Left ventricle myocardium inferior (tissue), 1 donor: ENCODE measurements around the gene PLS1. TPM values are rescaled to one million over a fixed set of nuclear protein-coding genes. Genes with fewer than 3 reads are reported as not detected.

Source experiments
- DNase-seq: peaks from one replicate; pipeline ENCODE4 v3.0.0-alpha.2; 2020
- H3K27ac ChIP-seq: fragments of 200-600 bp; replicated peaks from 2 replicates; pipeline ENCODE4 v1.8.0; 2021
- H3K27me3 ChIP-seq: fragments of 200-600 bp; 2 replicates; pipeline ENCODE4 v1.8.0; 2021; ENCODE audit warnings: low read depth
- H3K36me3 ChIP-seq: fragments of 200-600 bp; 2 replicates; pipeline ENCODE4 v1.8.0; 2021
- H3K4me1 ChIP-seq: fragments of 200-600 bp; 2 replicates; pipeline ENCODE4 v1.8.0; 2021
- H3K4me3 ChIP-seq: fragments of 200-600 bp; 2 replicates; pipeline ENCODE4 v1.8.0; 2021; ENCODE audit warnings: mild to moderate bottlenecking, moderate library complexity
- H3K9me3 ChIP-seq: fragments of 200-600 bp; replicated peaks from 2 replicates; pipeline ENCODE4 v1.8.0; 2021
- CTCF ChIP-seq: fragments of 200-600 bp; IDR thresholded peaks from 2 replicates; pipeline ENCODE4 v1.8.0; 2021; ENCODE audit warnings: antibody characterized with exemption, mild to moderate bottlenecking, borderline replicate concordance
- intact Hi-C: fragments of 100-400 bp; cut with micrococcal nuclease; formaldehyde crosslinking; loops from one replicate; pipeline ENCODE4 v1.11.0; 2022
- total RNA-seq: library from RNA; stranded (reverse); fragmentation: NEBNext Ultra II Directional; extraction: Animal tissue kit (Norgen Biotek cat#: 25700); gene quantifications from one replicate; pipeline ENCODE4 v1.2.1, GENCODE V29; 2021
- donor health status: DM: no; HTN: yes; CAD: no; lungs with severe emphysema.

PLS1 gene
- total RNA-seq, 1 donor from 2014 or later = 2.6 TPM

DNA sequence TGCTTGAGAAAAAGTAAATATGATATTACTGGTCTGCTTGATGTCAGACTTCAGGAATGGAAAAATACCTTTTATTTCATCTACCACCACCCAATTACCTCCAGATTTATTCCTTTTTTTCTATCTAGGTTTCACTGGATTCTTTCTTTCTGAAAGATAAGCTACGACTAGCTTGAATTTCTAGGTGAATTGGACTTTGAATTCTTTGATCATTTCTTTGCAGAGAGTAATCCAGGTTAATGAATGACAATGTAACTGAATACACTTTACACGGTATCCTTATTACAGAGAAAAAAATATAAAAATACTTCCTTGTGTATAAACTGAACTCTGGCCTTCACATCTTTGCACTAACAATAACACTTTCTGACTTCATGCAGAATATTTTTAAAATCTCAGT, 68.1 kb downstream of the PLS1 start:
- H3K27ac ChIP-seq = no peak overlapping the region
- TF ChIP-seq CTCF = no peak
- DNase-seq = no peak
- no peaks in the 10 kb centered on the region for H3K4me1 ChIP-seq
- no peaks in the 10 kb centered on the region for H3K9me3 ChIP-seq
- intact Hi-C loops = no loop called here
- H3K4me3 ChIP-seq = no peak overlapping the region
- H3K27me3 ChIP-seq = no peaks in the 10 kb centered on the region
- H3K36me3 ChIP-seq = no peaks in the 10 kb centered on the region

DNA sequence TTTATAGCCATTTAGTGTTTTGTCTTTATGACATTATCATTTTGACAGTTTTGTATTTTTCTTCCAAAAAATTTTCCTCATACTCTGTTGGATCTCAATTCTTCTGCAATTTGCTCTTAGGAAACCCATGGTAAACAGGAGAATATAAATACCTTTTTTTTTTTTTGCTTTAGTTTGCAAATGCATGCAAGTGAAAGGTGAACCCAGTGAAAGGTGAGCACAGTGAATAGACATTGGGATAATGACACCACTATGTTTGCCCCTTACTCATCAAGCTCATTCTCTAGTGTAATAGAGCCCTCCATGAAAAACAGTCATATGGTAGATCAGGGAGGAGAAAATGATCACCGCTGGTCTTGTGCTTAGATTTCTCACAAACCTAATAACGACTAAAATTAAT, 68.6 kb downstream of the PLS1 start:
- intact Hi-C loops = no loop called here
- Histone ChIP-seq H3K36me3 (no peaks in the 10 kb centered on the region), H3K9me3 (no peaks in the 10 kb centered on the region), H3K27me3 (no peaks in the 10 kb centered on the region), H3K4me1 (no peaks in the 10 kb centered on the region), H3K27ac (no peak overlapping the region), H3K4me3 (no peak overlapping the region)
- no peak for TF ChIP-seq CTCF
- no peak for DNase-seq

DNA sequence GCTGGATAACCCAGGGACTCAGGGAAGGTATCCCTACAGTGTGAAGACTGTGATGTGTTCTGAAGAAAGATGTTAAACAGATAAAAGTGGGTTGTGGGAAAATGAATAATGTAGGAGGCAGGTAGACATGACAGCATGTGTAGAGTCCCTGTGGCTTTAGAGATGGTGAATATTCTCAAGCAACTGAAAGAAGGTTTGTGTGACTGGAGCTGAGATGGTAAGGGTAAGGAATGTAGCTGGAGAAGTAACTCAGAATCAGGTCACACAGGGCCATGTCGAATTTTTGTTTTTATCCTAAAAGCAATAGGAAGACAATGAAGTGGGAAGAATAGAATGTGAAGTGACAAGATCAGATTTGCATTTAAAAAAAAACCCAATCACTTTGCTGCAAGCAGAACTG, 73.9 kb downstream of the PLS1 start:
- H3K27me3 ChIP-seq = no peaks in the 10 kb centered on the region
- no peak overlapping the region for H3K4me3 ChIP-seq
- no peak overlapping the region for H3K27ac ChIP-seq
- H3K36me3 ChIP-seq = no peaks in the 10 kb centered on the region
- H3K9me3 ChIP-seq = no peaks in the 10 kb centered on the region
- no peaks in the 10 kb centered on the region for H3K4me1 ChIP-seq
- no peak for DNase-seq
- TF ChIP-seq CTCF = no peak
- intact Hi-C loops = no loop called here

GRCh38 chr3:142676151-142676550, 80.0 kb downstream of the PLS1 start:
- no peak for DNase-seq
- Histone ChIP-seq H3K4me1 (no peaks in the 10 kb centered on the region), H3K4me3 (no peak overlapping the region), H3K27me3 (no peaks in the 10 kb centered on the region), H3K9me3 (no peaks in the 10 kb centered on the region), H3K36me3 (no peaks in the 10 kb centered on the region), H3K27ac (no peak overlapping the region)
- TF ChIP-seq CTCF = no peak
- intact Hi-C loops = no loop called here

- no peak overlapping the region for H3K27ac ChIP-seq
- H3K27me3 ChIP-seq = no peaks in the 10 kb centered on the region
- no peak overlapping the region for H3K4me3 ChIP-seq
- DNase-seq = no peak
- intact Hi-C loops = no loop called here
- H3K36me3 ChIP-seq = no peaks in the 10 kb centered on the region
- TF ChIP-seq CTCF = no peak
- H3K9me3 ChIP-seq = no peaks in the 10 kb centered on the region
- no peaks in the 10 kb centered on the region for H3K4me1 ChIP-seq
Observed at GRCh38 chr3:142680710-142681109, 84.5 kb downstream of the PLS1 start.

DNA sequence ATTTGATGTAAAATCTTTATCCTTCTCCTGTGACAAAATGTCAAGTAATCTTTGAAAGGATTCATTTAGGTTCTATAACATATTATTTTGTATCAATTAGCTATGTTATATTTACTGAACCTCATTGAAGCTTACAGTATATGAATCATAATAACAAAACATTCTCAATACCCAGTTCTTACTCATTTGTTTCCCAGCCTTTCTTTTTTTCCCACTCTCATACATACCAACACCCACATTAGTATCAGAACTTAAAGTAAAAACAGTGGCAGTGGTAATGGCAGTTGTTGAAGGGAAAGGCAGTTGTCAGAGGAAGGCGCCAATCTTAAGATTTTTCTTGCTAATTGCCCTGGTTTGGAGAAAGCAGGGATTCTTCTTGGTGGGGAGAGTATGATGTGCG, 94.4 kb downstream of the PLS1 start:
- intact Hi-C loops = no loop called here
- no peak for DNase-seq
- Histone ChIP-seq H3K27ac (no peak overlapping the region), H3K4me3 (no peak overlapping the region), H3K27me3 (no peaks in the 10 kb centered on the region), H3K36me3 (no peaks in the 10 kb centered on the region), H3K9me3 (no peaks in the 10 kb centered on the region), H3K4me1 (no peaks in the 10 kb centered on the region)
- TF ChIP-seq CTCF = no peak
